A673 (cell line): ENCODE data around the gene CUX1. TPM values are rescaled to one million over a fixed set of nuclear protein-coding genes. Genes with fewer than 3 reads are reported as not detected.

Source experiments
- BruUV-seq: library from RNA; stranded (reverse); fragments of 400-500 nt; replicated peaks from 2 replicates; lab custom pipeline; 2021; lab: Mats Ljungman, UMichigan
- CTCF ChIA-PET: fragments of 300-600 bp; sonication (Branson Sonifier 250); formaldehyde crosslinking; loops from one replicate; lab custom pipeline; 2022; ENCODE audit warnings: antibody characterized with exemption; lab: Charles Lee
- POLR2A ChIA-PET: fragments of 300-600 bp; sonication (Branson Sonifier 250); formaldehyde crosslinking; loops from one replicate; lab custom pipeline; 2022; ENCODE audit warnings: antibody characterized with exemption; ENCODE audit not compliant: low non-redundant PET; lab: Charles Lee
- DNase-seq: peaks from one replicate; pipeline ENCODE4 v3.0.0-alpha.2; 2015; ENCODE audit warnings: low spot score
- H3K27ac ChIP-seq: fragments of 200-600 bp; sonication (generic); 2 replicates; pipeline ENCODE4 v1.5.1; 2016; ENCODE audit warnings: mixed run types, low read depth, mild to moderate bottlenecking, mixed read lengths, antibody characterized with exemption, low read length; ENCODE audit not compliant: poor library complexity, severe bottlenecking
- H3K27me3 ChIP-seq: fragments of 200-600 bp; sonication (generic); replicated peaks from 2 replicates; pipeline ENCODE4 v1.6.1; 2017; ENCODE audit warnings: mixed run types, low read depth, mild to moderate bottlenecking, mixed read lengths, antibody characterized with exemption, low read length; ENCODE audit not compliant: insufficient read depth, poor library complexity
- H3K36me3 ChIP-seq: fragments of 200-600 bp; sonication (generic); 2 replicates; pipeline ENCODE4 v1.6.1; 2016; ENCODE audit warnings: mixed run types, mild to moderate bottlenecking, mixed read lengths, antibody characterized with exemption, low read length; ENCODE audit not compliant: insufficient read depth, poor library complexity, severe bottlenecking
- H3K4me1 ChIP-seq: fragments of 200-600 bp; sonication (generic); 2 replicates; pipeline ENCODE4 v1.6.1; 2017; ENCODE audit warnings: mixed run types, mild to moderate bottlenecking, mixed read lengths, antibody characterized with exemption, low read length; ENCODE audit not compliant: insufficient read depth, poor library complexity, severe bottlenecking
- H3K4me3 ChIP-seq: fragments of 200-600 bp; sonication (generic); 2 replicates; pipeline ENCODE4 v1.5.1; 2016; ENCODE audit warnings: low read depth, mixed run types, mild to moderate bottlenecking, mixed read lengths, low read length; ENCODE audit not compliant: poor library complexity, severe bottlenecking
- H3K9me3 ChIP-seq: fragments of 200-600 bp; sonication (generic); 2 replicates; pipeline ENCODE4 v1.6.1; 2016; ENCODE audit warnings: mixed run types, low read depth, mild to moderate bottlenecking, mixed read lengths, antibody characterized with exemption, low read length; ENCODE audit not compliant: poor library complexity, severe bottlenecking
- CTCF ChIP-seq: fragments of 300-800, 200-600 bp; sonication (generic); conservative IDR thresholded peaks from 2 replicates; pipeline ENCODE4 v1.5.1; 2017; ENCODE audit warnings: low read depth, mild to moderate bottlenecking, antibody characterized with exemption, low read length, moderate library complexity, mixed read lengths
- EZH2 ChIP-seq: fragments of 200-600 bp; sonication (generic); IDR thresholded peaks from 2 replicates; pipeline ENCODE4 v1.6.1; 2017; ENCODE audit warnings: borderline replicate concordance, low read depth, mild to moderate bottlenecking, mixed read lengths, antibody characterized with exemption, low read length; ENCODE audit not compliant: poor library complexity, severe bottlenecking
- intact Hi-C: fragments of 100-400 bp; cut with micrococcal nuclease; formaldehyde crosslinking; loops from one replicate; pipeline ENCODE4 v1.10.0; 2022; ENCODE audit not compliant: unreplicated experiment
- total RNA-seq: library from RNA; stranded (reverse); gene quantifications from 2 replicates; pipeline ENCODE4 v1.2.3, GENCODE V29; 2021

Gene CUX1
- total RNA-seq, 1 experiment from 2014 or later = 49.4 TPM

DNA sequence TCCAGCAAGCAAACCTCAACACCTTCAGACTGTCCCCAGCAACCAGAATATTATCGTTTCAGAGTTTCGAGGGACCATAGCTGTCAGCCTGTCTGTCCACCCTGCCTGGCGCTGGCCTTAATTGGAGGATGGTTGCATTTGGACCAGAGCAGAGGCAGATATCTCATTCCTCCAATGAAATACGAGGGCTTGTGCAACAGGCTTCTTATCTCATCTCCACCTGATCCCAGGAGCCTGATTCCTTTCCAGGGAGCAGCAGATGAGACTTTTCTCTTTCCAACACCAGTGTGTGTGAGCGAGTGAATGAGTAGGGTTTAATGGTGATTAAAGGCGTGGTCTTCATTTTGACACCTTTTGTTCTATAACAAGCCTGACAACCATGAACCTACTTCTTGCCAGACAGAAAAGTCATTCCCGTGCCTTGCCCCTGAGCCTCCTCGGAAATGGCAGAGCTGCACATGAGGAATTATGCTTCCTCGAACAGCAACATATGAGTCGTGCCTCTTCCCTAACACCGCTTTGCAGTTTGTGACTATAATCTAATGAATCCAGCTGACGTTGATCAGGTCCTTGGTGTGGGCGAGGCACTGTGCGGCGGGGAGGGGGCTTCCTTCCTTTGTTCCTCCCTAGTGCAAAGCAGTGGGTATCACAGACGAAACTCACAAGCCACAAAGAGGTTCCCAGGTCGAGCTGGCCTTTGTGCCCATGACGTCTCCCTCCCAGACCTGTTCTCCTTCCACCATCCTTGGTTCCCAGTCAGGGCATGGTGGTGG is 147.4 kb downstream of the CUX1 start:
- POLR2A ChIA-PET = no interaction called here
- Histone ChIP-seq H3K27me3 (no peaks in the 10 kb centered on the region), H3K4me3 (no peak overlapping the region), H3K4me1 (no peaks in the 10 kb centered on the region), H3K9me3 (no peaks in the 10 kb centered on the region), H3K27ac (no peak overlapping the region), H3K36me3 (no peaks in the 10 kb centered on the region)
- TF ChIP-seq CTCF (no peak), EZH2 (no peak)
- CTCF ChIA-PET = no interaction called here
- no TSS peak for BruUV-seq
- no peak for DNase-seq
- intact Hi-C loops = no loop called here

GRCh38 chr7:101968720-101969466 is 151.5 kb downstream of the CUX1 start:
- Histone ChIP-seq H3K4me1 (no peaks in the 10 kb centered on the region), H3K36me3 (no peaks in the 10 kb centered on the region), H3K9me3 (no peaks in the 10 kb centered on the region), H3K27ac (no peak overlapping the region), H3K4me3 (no peak overlapping the region), H3K27me3 (no peaks in the 10 kb centered on the region)
- CTCF ChIA-PET = no interaction called here
- no peak for DNase-seq
- POLR2A ChIA-PET = no interaction called here
- no peak for TF ChIP-seq EZH2
- intact Hi-C loops = no loop called here
- no TSS peak for BruUV-seq

DNA sequence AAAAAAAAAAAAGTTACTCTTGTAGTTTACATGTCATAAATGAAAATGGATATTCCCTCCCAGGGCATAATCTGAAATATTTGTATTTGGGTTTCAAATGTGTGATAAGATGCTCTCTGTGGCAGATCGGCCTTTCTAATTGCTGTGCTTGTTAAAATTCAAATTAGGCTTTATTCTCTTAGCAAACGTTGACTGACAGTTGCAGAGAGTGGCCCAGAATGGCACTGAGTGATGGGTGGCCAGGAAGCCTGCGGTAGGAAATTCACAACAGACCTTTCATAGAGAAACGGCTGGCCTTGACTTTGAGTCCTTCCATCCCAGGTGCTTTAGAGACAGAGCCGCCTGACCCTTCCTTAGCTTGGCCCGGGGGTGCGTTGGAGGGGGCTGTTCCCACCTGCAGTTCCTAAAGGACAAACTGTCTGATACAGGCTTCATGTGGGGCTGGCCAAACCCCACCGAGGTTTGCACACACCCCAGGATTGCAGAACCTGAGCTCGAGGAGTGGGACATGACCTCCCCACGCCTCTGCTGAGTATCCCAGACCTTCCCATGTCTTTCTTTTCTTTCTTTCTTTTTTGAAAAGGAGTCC is 152.7 kb downstream of the CUX1 start:
- Histone ChIP-seq H3K4me3 (no peak overlapping the region), H3K27me3 (no peaks in the 10 kb centered on the region), H3K9me3 (no peaks in the 10 kb centered on the region), H3K27ac (no peak overlapping the region), H3K4me1 (no peaks in the 10 kb centered on the region), H3K36me3 (no peaks in the 10 kb centered on the region)
- CTCF ChIA-PET = no interaction called here
- POLR2A ChIA-PET = no interaction called here
- intact Hi-C loops = no loop called here
- BruUV-seq = no TSS peak
- TF ChIP-seq EZH2 (no peak), CTCF (no peak)
- no peak for DNase-seq
